HepG2 (cell line): ENCODE data around the gene CADPS2. TPM values are rescaled to one million over a fixed set of nuclear protein-coding genes. Genes with fewer than 3 reads are reported as not detected.

Experiments used
- ATAC-seq: fragments of 200-7000 bp; cut with Tn5 transposase; 3 replicates; pipeline ENCODE4 v1.9.1; 2020; ENCODE audit warnings: mild to moderate bottlenecking, moderate library complexity
- BruUV-seq: library from RNA; stranded (reverse); fragments of 400-500 nt; replicated peaks from 2 replicates; lab custom pipeline; 2021; lab: Mats Ljungman, UMichigan
- CTCF ChIA-PET: fragments of 300-600 bp; formaldehyde crosslinking; extraction: SDS; loops from one replicate; lab custom pipeline; 2021; ENCODE audit warnings: low total read pairs, inconsistent platforms, low intra/inter-chr PET ratio; lab: Yijun Ruan, JAX
- POLR2A ChIA-PET: fragments of 350-600 bp; sonication (Branson Sonifier 250); formaldehyde crosslinking; loops from one replicate; lab custom pipeline; 2020; ENCODE audit warnings: antibody characterized with exemption, inconsistent platforms; lab: Yijun Ruan, JAX
- DNase-seq: peaks from one replicate; pipeline ENCODE4 v3.0.0-alpha.2; 2015; ENCODE audit warnings: low spot score
- FAIRE-seq: peaks from 3 replicates; lab custom pipeline; 2011; peaks lifted over from hg19 to GRCh38; lab: Jason Lieb, UNC
- H2AFZ ChIP-seq: one replicate; pipeline ENCODE4 v1.6.1; 2011; ENCODE audit warnings: low read length, inconsistent platforms
- H3K27ac ChIP-seq: fragments of 300-600 bp; 3 replicates; pipeline ENCODE4 v1.8.0; 2011; ENCODE audit warnings: mixed run types, mild to moderate bottlenecking, mixed read lengths, low read length, inconsistent platforms; ENCODE audit not compliant: insufficient read depth; ENCODE audit errors: extremely low read length
- H3K27me3 ChIP-seq, 2 experiments: fragments of 200-600 bp in 1 of 2; 2 replicates in 1 of 2; 3 replicates in 1 of 2; pipeline versions ENCODE4 v1.6.0 to v1.8.0; 2011; ENCODE audit warnings: low read length in 2 of 2, mild to moderate bottlenecking in 2 of 2, moderate library complexity in 2 of 2, inconsistent platforms in 1 of 2; ENCODE audit not compliant: insufficient read depth in 2 of 2, control insufficient read depth in 1 of 2
- H3K36me3 ChIP-seq, 2 experiments: fragments of 200-600 bp in 1 of 2; replicated peaks in 1 of 2; 2 replicates in 1 of 2; 3 replicates in 1 of 2; pipeline versions ENCODE4 v1.5.1 to v1.8.0; 2011; ENCODE audit warnings: low read length in 2 of 2, inconsistent platforms in 1 of 2; ENCODE audit not compliant: insufficient read depth in 2 of 2, control insufficient read depth in 1 of 2
- H3K4me1 ChIP-seq: 2 replicates; pipeline ENCODE4 v1.5.1; 2012; ENCODE audit warnings: low read length, inconsistent platforms; ENCODE audit not compliant: insufficient read depth
- H3K4me2 ChIP-seq: 2 replicates; pipeline ENCODE4 v1.6.0; 2011; ENCODE audit warnings: low read depth, low read length, inconsistent platforms
- H3K4me3 ChIP-seq, 3 experiments: fragments of 200-600 bp in 1 of 3; sonication (generic), shearing (Covaris generic) in 1 of 3; replicated peaks in 1 of 3; 2 replicates each; pipeline ENCODE4 v1.5.1; 2011 to 2016; ENCODE audit warnings: low read length in 3 of 3, inconsistent platforms in 2 of 3, low read depth in 2 of 3, mild to moderate bottlenecking in 2 of 3, control low read depth in 1 of 3, mixed read lengths in 1 of 3; ENCODE audit not compliant: insufficient read depth in 1 of 3
- H3K79me2 ChIP-seq: one replicate; pipeline ENCODE4 v1.6.1; 2011; ENCODE audit warnings: low read length, inconsistent platforms; ENCODE audit not compliant: insufficient read depth
- H3K9ac ChIP-seq: 2 replicates; pipeline ENCODE4 v1.6.0; 2011; ENCODE audit warnings: mild to moderate bottlenecking, low read depth, low read length, inconsistent platforms; ENCODE audit not compliant: insufficient read depth
- H3K9me3 ChIP-seq: 2 replicates; pipeline ENCODE4 v1.5.1; 2012; ENCODE audit warnings: mild to moderate bottlenecking, low read length
- H4K20me1 ChIP-seq: 2 replicates; pipeline ENCODE4 v1.6.0; 2011; ENCODE audit warnings: inconsistent platforms, mild to moderate bottlenecking, low read length, moderate library complexity; ENCODE audit not compliant: insufficient read depth
- DR1 ChIP-seq: sonication (generic); formaldehyde crosslinking; IDR thresholded peaks from 2 replicates; pipeline ENCODE4 v1.8.0; 2021; ENCODE audit warnings: mild to moderate bottlenecking, missing genetic modification reagents, inconsistent platforms
- GABPA ChIP-seq, 2 experiments: IDR thresholded peaks; 2 replicates each; pipeline ENCODE4 v1.6.1; 2011 to 2016; ENCODE audit warnings: low read depth in 2 of 2, low read length in 1 of 2, missing biosample characterization in 1 of 2, missing genetic modification characterization in 1 of 2
- NFE2L2 ChIP-seq: fragments of 150-350 bp; IDR thresholded peaks from 2 replicates; pipeline ENCODE4 v1.6.1; 2014; ENCODE audit warnings: low read length
- SRSF1 ChIP-seq: fragments of 200-400 bp; formaldehyde crosslinking; optimal IDR thresholded peaks from 2 replicates; pipeline ENCODE3; 2017; ENCODE audit warnings: mild to moderate bottlenecking, low read depth, low read length, moderate library complexity
- TMF1 ChIP-seq: sonication (generic); formaldehyde crosslinking; IDR thresholded peaks from 2 replicates; pipeline ENCODE4 v1.8.1; 2022; ENCODE audit warnings: low read depth, missing genetic modification reagents
- ZBTB4 ChIP-seq: sonication (generic); formaldehyde crosslinking; IDR thresholded peaks from 2 replicates; pipeline ENCODE4 v1.4.0; 2020; ENCODE audit warnings: missing genetic modification reagents, mild to moderate bottlenecking, borderline replicate concordance
- ZNF543 ChIP-seq: sonication (generic); formaldehyde crosslinking; IDR thresholded peaks from 2 replicates; pipeline ENCODE4 v1.4.0; 2020; ENCODE audit warnings: mild to moderate bottlenecking, missing genetic modification reagents
- WGBS: methylation state at CpG from one replicate; pipeline ENCODE4 v1.1.6; 2017; ENCODE audit warnings: low lambda C conversion rate; 5-methylcytosine and 5-hydroxymethylcytosine counted together
- in situ Hi-C: cut with HindIII; loops from 2 replicates; pipeline ENCODE4 v1.10.0; 2017; ENCODE audit warnings: low pct_unique_long_range_greater_than_20kb; ENCODE audit not compliant: extremely low pct_ligation_motif_present
- intact Hi-C: fragments of 100-400 bp; cut with micrococcal nuclease; formaldehyde crosslinking; loops from one replicate; pipeline ENCODE4 v1.10.0; 2022; ENCODE audit not compliant: unreplicated experiment
- polyA plus RNA-seq, 8 experiments: library from polyadenylated mRNA; depleted of rRNA in 3 of 8; stranded (reverse) in 7 of 8; unstranded in 1 of 8; fragments of >200 nt; fragmentation: Illumina TruSeq in 4 of 8; extraction: Trizol in 4 of 8; gene quantifications; 2 replicates each; pipeline versions ENCODE4 v1.2.1 to v1.2.3, GENCODE V29; 2011 to 2016; ENCODE audit warnings: low read depth in 4 of 8, missing spikeins in 1 of 8, mixed read lengths in 1 of 8; ENCODE audit not compliant: insufficient read depth in 1 of 8
- total RNA-seq, 5 experiments: library from RNA; depleted of rRNA; stranded (reverse); fragments of >200 nt; fragmentation: Illumina TruSeq; extraction: Trizol; gene quantifications; 2 replicates each; pipeline ENCODE4 v1.2.3, GENCODE V29; 2016; ENCODE audit warnings: low read depth in 1 of 5
- TF ChIP-seq, protein P1 (sequence below): sonication (generic); formaldehyde crosslinking; IDR thresholded peaks from 2 replicates; pipeline ENCODE4 v1.4.0; 2020; ENCODE audit warnings: mild to moderate bottlenecking, missing genetic modification reagents
- TF ChIP-seq, protein P2 (sequence below): sonication (generic); formaldehyde crosslinking; IDR thresholded peaks from 2 replicates; pipeline ENCODE4 v1.4.0; 2020; ENCODE audit warnings: missing genetic modification reagents
- TF ChIP-seq, protein P3 (sequence below): sonication (generic); IDR thresholded peaks from 2 replicates; pipeline ENCODE4 v1.6.1; 2016; ENCODE audit warnings: low read depth, borderline replicate concordance

CADPS2 gene
- total and polyA plus RNA-seq, 2 of the 13 experiments (the other 11 are each of a cell fraction or from before 2014, with no cell fraction given): 17.6 to 43.8 TPM

- no peak overlapping the region for H3K4me2 ChIP-seq
- in situ Hi-C loops (no loop called here), intact Hi-C loops (no loop called here)
- DNase-seq: no peak
- H2AFZ ChIP-seq: no peak overlapping the region
- no peaks in the 10 kb centered on the region for H3K79me2 ChIP-seq
- BruUV-seq: no TSS peak
- ChIA-PET POLR2A (no interaction called here), CTCF (no interaction called here)
- no peak overlapping the region for H3K4me3 ChIP-seq
- no peak for ATAC-seq
- H4K20me1 ChIP-seq: no peaks in the 10 kb centered on the region
- no peak overlapping the region for H3K9ac ChIP-seq
- H3K27ac ChIP-seq: no peak overlapping the region
- H3K36me3 ChIP-seq: no peaks in the 10 kb centered on the region; a peak in 1 of 5 replicates
- no peaks in the 10 kb centered on the region for H3K9me3 ChIP-seq
- no peaks in the 10 kb centered on the region for H3K4me1 ChIP-seq
- no peaks in the 10 kb centered on the region for H3K27me3 ChIP-seq
- 95% methylated on average over 2 of the region's 2 CpGs for WGBS
- FAIRE-seq: no peak
- TF ChIP-seq, protein P1, sequence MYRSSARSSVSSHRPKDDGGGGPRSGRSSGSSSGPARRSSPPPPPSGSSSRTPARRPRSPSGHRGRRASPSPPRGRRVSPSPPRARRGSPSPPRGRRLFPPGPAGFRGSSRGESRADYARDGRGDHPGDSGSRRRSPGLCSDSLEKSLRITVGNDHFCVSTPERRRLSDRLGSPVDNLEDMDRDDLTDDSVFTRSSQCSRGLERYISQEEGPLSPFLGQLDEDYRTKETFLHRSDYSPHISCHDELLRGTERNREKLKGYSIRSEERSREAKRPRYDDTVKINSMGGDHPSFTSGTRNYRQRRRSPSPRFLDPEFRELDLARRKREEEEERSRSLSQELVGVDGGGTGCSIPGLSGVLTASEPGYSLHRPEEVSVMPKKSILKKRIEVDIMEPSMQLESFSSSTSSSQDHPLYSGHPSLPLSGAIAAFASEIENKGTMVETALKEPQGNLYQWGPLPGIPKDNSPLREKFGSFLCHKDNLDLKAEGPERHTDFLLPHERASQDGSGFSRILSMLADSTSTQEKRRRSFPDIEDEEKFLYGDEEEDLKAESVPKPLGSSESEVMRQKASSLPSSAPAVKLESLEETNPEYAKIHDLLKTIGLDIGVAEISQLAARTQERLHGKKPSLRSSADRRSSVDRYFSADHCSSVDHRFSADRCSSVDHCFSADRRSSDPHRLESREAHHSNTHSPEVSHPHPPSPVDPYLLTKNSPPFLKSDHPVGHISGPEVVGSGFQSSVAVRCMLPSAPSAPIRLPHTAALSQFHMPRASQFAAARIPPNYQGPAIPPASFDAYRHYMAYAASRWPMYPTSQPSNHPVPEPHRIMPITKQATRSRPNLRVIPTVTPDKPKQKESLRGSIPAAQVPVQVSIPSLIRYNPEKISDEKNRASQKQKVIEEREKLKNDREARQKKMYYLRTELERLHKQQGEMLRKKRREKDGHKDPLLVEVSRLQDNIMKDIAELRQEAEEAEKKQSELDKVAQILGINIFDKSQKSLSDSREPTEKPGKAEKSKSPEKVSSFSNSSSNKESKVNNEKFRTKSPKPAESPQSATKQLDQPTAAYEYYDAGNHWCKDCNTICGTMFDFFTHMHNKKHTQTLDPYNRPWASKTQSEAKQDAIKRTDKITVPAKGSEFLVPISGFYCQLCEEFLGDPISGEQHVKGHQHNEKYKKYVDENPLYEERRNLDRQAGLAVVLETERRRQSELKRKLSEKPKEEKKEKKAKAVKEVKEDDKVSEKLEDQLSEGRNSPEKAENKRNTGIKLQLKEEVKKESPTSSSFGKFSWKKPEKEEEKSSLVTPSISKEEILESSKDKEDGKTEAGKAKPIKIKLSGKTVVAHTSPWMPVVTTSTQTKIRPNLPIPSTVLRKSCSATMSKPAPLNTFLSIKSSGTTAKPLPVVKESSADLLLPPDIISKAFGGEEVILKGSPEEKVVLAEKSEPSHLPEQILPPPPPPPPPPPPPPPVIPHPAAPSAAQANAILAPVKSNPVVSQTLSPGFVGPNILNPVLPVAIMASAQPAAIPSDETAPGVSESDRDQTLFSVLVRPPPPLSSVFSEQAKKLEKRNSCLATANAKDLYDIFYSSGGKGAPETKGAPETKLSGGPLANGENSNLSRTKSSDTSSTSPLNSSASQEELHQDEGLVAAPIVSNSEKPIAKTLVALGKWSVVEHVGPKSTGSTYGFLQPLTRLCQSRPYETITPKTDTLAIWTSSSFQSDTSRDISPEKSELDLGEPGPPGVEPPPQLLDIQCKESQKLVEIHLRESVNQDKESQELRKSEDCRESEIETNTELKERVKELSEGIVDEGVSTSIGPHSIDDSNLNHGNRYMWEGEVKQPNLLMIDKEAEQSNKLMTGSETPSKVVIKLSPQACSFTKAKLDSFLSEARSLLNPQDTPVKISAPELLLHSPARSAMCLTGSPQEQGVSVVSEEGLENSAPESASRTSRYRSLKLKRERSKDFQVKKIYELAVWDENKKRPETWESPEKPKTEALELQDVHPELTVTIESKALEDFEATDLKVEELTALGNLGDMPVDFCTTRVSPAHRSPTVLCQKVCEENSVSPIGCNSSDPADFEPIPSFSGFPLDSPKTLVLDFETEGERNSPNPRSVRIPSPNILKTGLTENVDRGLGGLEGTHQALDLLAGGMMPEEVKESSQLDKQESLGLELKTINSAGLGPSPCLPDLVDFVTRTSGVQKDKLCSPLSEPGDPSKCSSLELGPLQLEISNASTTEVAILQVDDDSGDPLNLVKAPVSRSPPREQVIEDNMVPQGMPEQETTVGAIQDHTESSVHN: no peak
- TF ChIP-seq TMF1 (no peak), SRSF1 (no peak), GABPA (IDR thresholded peaks at IDR 0.05; ENCODE audit: low read depth, low read length) (no peak), GABPA (CRISPR knock-in tag; IDR thresholded peaks at IDR 0.05; ENCODE audit: low read depth) (no peak), ZBTB4 (CRISPR knock-in tag) (no peak), NFE2L2 (no peak), DR1 (CRISPR knock-in tag) (no peak), ZNF543 (no peak)
- TF ChIP-seq, protein P2, sequence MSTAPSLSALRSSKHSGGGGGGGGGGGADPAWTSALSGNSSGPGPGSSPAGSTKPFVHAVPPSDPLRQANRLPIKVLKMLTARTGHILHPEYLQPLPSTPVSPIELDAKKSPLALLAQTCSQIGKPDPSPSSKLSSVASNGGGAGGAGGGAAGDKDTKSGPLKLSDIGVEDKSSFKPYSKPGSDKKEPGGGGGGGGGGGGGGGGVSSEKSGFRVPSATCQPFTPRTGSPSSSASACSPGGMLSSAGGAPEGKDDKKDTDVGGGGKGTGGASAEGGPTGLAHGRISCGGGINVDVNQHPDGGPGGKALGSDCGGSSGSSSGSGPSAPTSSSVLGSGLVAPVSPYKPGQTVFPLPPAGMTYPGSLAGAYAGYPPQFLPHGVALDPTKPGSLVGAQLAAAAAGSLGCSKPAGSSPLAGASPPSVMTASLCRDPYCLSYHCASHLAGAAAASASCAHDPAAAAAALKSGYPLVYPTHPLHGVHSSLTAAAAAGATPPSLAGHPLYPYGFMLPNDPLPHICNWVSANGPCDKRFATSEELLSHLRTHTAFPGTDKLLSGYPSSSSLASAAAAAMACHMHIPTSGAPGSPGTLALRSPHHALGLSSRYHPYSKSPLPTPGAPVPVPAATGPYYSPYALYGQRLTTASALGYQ (CRISPR knock-in tag): no peak
- TF ChIP-seq, protein P3, sequence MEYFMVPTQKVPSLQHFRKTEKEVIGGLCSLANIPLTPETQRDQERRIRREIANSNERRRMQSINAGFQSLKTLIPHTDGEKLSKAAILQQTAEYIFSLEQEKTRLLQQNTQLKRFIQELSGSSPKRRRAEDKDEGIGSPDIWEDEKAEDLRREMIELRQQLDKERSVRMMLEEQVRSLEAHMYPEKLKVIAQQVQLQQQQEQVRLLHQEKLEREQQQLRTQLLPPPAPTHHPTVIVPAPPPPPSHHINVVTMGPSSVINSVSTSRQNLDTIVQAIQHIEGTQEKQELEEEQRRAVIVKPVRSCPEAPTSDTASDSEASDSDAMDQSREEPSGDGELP: no peak
These were observed 342.4 kb downstream of the CADPS2 start for GRCh38 chr7:122543891-122544290.
